BJ (cell line): ENCODE results near the gene GOLT1A. TPM values are rescaled to one million over a fixed set of nuclear protein-coding genes. Genes with fewer than 3 reads are reported as not detected.

Experiments used
- CTCF ChIA-PET: fragments of 350-600 bp; formaldehyde crosslinking; extraction: SDS; loops from one replicate; lab custom pipeline; 2021; ENCODE audit warnings: antibody characterized with exemption, inconsistent platforms; lab: Yijun Ruan, JAX
- POLR2A ChIA-PET: fragments of 300-600 bp; sonication (Branson Sonifier 250); formaldehyde crosslinking; extraction: SDS; loops from one replicate; lab custom pipeline; 2021; ENCODE audit warnings: antibody characterized with exemption; lab: Charles Lee
- DNase-seq: peaks from one replicate; pipeline ENCODE4 v3.0.0-alpha.2; 2011; ENCODE audit warnings: low read depth
- H3K27me3 ChIP-seq: 2 replicates; pipeline ENCODE4 v1.6.0; 2011; ENCODE audit warnings: low read length; ENCODE audit not compliant: control insufficient read depth, insufficient read depth
- H3K36me3 ChIP-seq: 2 replicates; pipeline ENCODE4 v1.5.1; 2011; ENCODE audit warnings: low read length; ENCODE audit not compliant: control insufficient read depth, insufficient read depth
- H3K4me3 ChIP-seq: 2 replicates; pipeline ENCODE4 v1.5.1; 2011; ENCODE audit warnings: low read depth, mild to moderate bottlenecking, control low read depth, low read length
- polyA plus RNA-seq: library from polyadenylated mRNA; depleted of rRNA; stranded (reverse); fragments of >200 nt; gene quantifications from 2 replicates; pipeline ENCODE4 v1.2.3, GENCODE V29; 2011
- TF ChIP-seq, protein P1 (sequence below): IDR thresholded peaks from 2 replicates; pipeline ENCODE4 v1.5.1; 2011; ENCODE audit warnings: low read depth, mild to moderate bottlenecking, control low read depth, inconsistent platforms, low read length, moderate library complexity; ENCODE audit not compliant: insufficient read depth

The GOLT1A gene
- polyA plus RNA-seq, 1 experiment: 0.21 TPM

DNA sequence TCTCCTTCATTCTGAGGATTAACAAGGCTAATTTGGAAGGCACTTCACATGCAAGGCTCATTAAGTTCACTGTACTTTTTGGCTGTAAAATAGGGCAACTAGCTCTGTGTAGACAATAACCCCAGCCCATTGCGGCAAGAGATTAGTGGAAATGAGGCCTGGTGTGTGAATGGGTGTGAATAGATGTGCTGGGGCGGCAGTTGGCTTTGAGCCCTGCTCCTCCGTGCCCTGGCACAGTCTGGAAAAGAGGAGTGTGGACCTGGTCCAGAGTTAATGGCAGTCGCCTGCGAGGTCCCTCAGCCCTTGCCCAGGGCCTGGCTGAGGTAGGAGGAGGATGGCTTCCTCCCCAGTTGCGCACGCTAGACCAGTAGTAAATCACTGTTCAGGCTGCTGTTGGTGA is 22.3 kb downstream of the GOLT1A start:
- ChIA-PET POLR2A (no interaction called here), CTCF (interaction anchor here (0.5 to 5.0 kb wide), 6 partner anchors 8 to 77 kb away, joined by 6 to 32 read pairs (median 10); no protein-coding TSS in a partner anchor)
- DNase-seq: no peak
- TF ChIP-seq, protein P1, sequence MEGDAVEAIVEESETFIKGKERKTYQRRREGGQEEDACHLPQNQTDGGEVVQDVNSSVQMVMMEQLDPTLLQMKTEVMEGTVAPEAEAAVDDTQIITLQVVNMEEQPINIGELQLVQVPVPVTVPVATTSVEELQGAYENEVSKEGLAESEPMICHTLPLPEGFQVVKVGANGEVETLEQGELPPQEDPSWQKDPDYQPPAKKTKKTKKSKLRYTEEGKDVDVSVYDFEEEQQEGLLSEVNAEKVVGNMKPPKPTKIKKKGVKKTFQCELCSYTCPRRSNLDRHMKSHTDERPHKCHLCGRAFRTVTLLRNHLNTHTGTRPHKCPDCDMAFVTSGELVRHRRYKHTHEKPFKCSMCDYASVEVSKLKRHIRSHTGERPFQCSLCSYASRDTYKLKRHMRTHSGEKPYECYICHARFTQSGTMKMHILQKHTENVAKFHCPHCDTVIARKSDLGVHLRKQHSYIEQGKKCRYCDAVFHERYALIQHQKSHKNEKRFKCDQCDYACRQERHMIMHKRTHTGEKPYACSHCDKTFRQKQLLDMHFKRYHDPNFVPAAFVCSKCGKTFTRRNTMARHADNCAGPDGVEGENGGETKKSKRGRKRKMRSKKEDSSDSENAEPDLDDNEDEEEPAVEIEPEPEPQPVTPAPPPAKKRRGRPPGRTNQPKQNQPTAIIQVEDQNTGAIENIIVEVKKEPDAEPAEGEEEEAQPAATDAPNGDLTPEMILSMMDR: no peak
- Histone ChIP-seq H3K36me3 (no peaks in the 10 kb centered on the region), H3K4me3 (no peak overlapping the region), H3K27me3 (peaks cover 1% of the 10 kb centered on the region; the same call in 1 of the 2 replicates)

DNA sequence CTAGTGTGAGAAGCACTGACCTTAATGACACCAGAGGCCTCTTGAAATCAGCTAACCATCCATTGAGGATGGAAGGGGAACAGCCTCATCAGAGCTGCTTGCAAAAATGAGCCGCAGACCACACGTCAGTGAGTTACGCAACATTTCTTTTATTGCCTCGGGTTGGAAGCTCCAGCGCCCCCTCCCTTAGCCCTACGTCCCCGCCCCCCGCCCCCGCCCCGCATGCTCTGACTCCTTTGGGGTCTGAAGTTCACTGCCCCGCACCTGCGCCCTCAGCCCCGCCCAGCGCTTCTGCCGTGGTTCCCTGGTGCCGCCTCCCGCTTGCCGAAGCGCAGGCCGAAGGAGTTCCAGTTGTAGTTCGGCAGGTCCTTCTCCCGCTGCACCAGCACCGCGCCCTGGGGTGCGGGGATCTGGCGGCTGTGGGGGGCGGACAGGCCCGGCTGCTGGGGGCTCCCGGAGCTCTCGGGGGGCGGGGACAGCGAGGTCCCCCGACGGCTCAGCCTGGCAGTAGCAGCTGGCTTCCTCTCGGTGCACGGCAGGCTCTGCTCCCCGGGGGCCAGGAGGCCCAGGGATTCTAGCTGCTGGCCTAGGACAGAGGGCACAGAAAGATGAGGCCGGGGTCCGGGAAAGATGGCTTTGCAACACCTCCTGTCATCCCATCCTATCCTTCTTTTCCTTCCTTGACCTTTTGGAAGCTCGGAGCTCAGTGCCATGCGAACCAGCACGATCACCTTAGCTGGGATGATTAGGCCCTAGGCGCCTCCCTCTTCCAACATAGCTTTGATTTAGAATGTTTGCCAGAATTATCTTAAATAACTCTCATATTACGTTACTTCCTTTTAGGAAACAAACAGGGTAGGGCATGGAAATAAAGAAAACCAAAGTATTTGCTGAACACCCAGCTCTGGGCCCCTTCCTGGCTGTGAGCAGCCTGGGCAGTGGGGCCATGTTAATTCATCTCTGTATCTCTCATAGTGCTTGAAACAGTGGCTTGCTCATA is 23.3 kb downstream of the GOLT1A start:
- 0 out of 2 replicates have a peak overlapping the region, but pooled peaks have one; percentile 5 for H3K4me3 ChIP-seq
- ChIA-PET POLR2A (no interaction called here), CTCF (interaction anchor here (0.5 to 5.0 kb wide), 9 partner anchors 9 to 208 kb away, joined by 3 to 32 read pairs (median 7); no protein-coding TSS in a partner anchor)
- peak; percentile 13 for DNase-seq
- no peaks in the 10 kb centered on the region for H3K36me3 ChIP-seq
- peaks cover 1% of the 10 kb centered on the region; the same call in 1 of the 2 replicates for H3K27me3 ChIP-seq
- TF ChIP-seq, protein P1: no peak

DNA sequence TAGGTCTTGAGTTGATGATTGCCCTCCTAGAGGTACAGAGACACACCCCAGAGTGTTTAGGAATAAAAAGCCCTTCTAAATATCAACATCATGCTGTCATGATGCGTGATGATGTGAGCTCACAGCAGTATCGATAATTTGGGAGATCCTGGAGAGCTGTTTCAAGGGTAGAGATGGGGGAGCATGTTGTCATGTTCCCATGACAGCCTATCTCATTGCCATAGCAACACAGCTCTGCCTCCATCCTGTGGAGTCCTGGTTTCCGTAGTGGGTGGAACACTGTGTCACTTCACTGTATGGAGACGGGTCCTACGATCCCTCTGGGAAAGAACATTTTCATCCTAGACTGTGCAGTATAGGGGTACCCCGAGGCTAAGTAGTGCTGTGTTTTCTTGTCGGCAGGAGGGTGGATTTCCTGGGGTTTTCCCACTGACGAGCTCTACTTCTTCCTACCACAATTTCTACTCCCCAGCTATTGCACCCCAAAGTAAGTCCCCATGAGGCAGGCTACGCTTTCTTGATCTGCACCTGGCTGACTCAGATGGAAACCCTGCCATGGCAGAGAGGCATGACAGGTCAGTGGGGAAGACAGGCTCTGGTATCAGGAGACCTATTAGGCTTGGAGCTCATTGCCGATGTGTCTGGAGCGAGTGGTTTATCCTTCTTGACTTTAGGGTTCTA is 24.7 kb downstream of the GOLT1A start:
- CTCF ChIA-PET: interaction anchor here (1.5 to 5.0 kb wide), 5 partner anchors 9 to 210 kb away, joined by 3 to 32 read pairs (median 13); no protein-coding TSS in a partner anchor

DNA sequence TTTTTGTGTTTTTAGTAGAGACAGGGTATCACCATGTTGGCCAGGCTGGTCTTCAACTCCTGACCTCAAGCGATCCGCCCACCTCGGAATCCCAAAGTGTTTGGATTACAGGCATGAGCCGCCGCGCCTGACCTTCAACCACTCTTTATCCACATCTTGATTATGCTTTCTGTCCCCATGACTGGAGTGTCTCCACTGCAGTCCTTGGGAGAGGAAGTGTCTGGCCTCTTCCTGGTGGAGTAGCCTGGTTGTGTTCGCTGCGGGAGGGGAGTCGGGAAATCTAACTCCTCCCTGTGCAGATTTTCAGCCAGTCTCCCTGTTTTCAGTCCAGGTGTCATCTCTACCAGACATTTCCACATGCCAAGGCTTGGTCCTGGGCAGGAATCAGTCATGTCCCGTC is 27.2 kb downstream of the GOLT1A start:
- no peak for DNase-seq
- Histone ChIP-seq H3K4me3 (no peak overlapping the region), H3K27me3 (peaks cover 1% of the 10 kb centered on the region; the same call in 1 of the 2 replicates), H3K36me3 (no peaks in the 10 kb centered on the region)
- CTCF ChIA-PET: no interaction called here
- POLR2A ChIA-PET: no interaction called here
- TF ChIP-seq, protein P1: no peak

More for the DNA sequence above, 24.7 kb downstream of the GOLT1A start:
- peaks cover 1% of the 10 kb centered on the region; the same call in 1 of the 2 replicates for H3K27me3 ChIP-seq
- H3K4me3 ChIP-seq: no peak overlapping the region
- TF ChIP-seq, protein P1: no peak
- no peaks in the 10 kb centered on the region for H3K36me3 ChIP-seq
- DNase-seq: no peak
- POLR2A ChIA-PET: no interaction called here
